NCI-H446 (cell line): ENCODE measurements around the gene ACY1.
A peak's percentile ranks its signal among the peaks of the same experiment; 100 is the strongest.

Source experiments
- DNase-seq, 2 experiments: peaks; one replicate each; lab custom pipeline; 2025; lab: John Stamatoyannopoulos, UW

The ACY1 gene

DNA sequence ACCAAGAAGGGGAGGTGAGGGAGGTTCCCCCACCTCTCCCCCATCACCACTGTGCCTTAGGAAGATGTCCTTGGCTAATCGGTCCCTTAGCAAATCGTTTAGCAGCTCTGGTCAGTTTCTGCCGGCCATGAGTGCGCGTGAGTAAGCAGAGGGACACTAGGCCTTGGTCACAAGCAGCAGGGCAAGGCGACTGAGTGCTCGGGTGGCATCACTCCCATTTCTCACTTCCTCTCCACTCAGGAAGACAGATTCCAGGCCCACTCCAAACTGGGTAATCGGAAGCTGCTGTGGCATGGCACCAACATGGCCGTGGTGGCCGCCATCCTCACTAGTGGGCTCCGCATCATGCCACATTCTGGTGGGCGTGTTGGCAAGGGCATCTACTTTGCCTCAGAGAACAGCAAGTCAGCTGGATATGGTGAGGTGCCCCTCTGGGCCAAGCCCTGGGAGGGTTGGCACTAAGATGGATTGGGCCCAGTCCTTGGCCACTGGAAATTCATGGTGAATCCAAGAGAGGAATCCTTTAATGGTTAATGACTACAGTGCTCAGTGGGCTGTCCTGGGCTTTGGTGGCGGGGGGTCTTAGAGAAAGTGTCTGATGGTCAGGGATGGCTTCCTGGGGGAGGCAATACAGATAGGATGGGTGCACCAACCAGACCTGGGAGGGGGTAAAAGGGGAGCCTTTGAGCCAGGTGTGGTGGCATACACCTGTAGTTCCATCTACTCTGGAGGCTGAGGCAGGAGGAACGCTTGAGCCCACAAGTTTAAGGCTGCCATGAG, 37.2 kb upstream of the ACY1 start:
- no peak for DNase-seq

DNA sequence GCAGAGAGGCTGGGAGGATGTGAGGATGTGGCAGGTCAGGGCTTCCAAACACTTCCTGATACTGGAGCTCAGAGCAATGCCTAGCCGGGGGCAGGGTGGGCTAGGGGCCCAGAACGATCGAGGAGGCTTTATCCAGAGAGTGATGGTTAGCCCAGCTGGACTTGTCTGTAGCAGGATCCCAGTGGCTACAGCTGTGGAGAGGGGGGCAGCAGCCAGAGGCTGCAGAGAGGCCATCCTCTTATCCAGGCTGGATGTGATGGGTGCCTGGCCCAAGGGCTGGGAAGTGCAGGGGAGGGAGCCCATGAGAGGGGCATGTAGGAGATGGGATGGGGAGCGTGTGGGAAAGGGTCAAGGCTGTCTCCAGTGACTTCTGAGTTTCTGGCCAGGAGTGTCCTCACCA, 36.5 kb upstream of the ACY1 start:
- no peak for DNase-seq

DNA sequence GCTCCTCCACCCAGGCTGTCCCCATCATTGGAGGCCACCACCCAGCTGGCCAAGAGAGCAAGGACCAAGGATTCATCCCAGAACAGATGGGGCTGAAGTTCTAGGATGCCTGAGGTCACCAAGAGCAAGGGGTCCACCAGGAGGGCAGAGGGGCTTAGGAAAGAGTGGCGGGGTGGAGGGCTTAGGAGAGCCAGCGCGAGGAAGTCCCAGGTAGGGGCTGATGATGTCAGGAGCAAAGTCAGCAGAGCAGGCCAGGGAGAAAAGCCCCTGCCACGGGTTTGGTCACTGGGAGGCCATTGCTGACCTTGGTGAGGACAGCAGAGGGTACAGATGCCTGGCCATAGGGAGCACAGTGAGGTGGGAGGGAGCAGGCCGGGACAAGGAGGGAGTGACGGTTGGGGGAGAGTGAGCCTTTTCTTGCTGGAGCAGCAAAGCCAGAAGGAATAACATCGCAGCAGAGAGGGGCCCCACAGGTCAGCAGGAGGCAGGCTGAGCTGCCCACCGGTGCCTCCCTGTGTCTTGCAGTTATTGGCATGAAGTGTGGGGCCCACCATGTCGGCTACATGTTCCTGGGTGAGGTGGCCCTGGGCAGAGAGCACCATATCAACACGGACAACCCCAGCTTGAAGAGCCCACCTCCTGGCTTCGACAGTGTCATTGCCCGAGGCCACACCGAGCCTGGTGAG, 36.0 kb upstream of the ACY1 start:
- no peak for DNase-seq

DNA sequence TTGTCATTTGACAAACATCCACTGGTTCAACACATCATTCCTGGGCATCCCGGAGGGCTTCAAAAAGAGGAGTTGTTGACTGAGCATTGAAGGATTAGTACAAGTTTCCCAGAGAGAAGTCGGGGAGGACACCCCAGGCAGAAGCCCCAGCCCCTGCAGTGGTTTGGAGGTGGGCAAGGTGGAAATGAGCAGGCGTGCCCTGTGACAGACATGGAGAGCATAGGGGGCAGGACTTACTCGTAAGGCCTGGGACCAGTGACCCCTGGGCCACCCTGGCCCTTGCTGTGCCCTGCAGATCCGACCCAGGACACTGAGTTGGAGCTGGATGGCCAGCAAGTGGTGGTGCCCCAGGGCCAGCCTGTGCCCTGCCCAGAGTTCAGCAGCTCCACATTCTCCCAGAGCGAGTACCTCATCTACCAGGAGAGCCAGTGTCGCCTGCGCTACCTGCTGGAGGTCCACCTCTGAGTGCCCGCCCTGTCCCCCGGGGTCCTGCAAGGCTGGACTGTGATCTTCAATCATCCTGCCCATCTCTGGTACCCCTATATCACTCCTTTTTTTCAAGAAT, 35.2 kb upstream of the ACY1 start:
- DNase-seq, result no peak

DNA sequence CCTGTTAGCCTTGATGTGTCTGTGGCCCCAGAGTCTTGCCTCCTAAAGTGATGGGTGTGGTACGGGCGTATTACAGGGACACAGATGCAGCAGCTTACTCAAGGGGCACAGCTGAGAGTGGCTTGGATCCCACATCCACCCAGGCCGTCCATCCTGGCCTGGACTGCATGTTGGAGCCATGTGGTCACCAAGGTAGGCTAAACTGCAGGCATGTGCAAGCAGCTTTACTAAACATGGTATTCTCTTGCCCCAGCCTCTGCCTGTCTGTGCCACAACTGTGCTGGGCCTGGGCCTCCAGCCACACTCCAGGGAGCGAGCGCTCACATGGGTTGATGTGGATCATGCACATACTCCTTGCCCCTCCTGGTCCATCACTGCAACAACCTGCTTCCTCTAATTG, 34.2 kb upstream of the ACY1 start:
- no peak for DNase-seq

DNA sequence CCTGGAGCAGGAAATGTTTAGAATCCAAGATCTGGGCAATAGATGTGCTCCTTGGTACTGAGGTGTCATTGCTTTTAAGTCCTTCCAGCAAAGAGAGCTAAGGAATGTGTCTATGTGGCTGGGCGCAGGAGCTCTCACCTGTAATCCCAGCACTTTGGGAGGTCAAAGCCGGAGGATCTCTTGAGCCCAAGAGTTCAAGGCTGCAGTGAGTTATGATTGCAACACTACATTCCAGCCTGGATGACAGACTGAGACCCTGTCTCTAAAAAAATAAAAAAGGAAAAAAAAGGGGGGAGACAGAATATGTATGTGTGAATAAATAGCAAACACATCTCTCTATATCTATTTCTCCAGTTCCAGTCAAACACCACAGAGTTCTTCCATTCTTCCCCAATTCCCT, 32.4 kb upstream of the ACY1 start:
- DNase-seq, result no peak

DNA sequence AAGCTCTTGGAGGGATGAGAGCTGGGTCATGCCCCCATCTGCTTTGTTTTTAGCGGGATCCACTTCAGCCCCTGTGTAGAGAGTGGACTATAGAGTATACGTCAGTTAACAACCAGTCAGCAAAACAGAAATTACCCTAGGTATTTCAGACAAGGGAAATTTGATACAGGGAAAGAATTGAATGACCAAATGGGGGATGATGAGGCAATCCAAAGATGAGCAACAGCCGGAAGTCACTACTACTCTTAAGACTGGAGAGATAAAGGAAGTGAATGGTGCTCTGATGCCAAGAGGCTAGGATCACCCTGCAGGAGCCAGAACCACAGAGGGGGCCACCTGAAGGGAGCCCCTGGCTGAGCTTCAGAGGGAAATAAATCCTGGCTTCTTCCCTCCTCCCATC, 29.9 kb upstream of the ACY1 start:
- DNase-seq, result no peak

DNA sequence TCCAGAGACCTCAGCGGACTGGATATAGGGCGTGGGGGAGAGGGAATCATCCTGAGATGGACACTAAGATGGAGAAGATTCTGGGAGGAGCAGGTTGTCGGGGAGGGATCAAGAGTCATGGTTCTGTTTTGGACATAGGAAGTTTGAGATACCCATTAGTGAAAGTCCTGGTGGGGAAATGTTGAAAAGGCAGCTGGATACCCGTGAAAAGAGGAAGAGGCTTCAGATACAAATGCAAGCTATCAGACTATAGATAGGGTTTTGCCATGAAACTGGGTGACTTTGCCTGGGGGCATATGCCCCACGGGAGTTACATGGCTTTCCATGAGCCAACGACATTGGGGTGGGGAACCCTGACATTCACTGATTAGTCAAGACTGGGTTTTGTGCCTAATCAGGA, 29.2 kb upstream of the ACY1 start:
- DNase-seq, result no peak

DNA sequence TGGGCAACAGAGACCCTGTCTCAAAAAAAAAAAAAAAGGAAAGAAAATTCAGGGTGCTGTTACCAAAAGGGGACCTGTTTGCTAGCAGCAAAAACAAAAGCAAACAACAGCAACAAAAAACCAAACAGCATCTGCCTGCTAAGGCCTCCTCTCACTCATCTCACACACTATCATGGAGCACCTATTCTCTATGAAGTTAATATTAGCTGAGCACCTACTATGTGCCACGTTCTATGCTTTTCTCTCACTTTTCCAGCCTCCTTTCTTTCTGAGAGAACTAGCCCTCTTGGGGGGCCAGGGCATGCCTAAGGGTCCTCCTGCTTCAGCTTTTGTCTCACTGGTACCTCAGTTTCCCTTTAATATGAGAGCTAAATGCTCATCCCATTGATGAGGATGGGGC, 28.6 kb upstream of the ACY1 start:
- no peak for DNase-seq

DNA sequence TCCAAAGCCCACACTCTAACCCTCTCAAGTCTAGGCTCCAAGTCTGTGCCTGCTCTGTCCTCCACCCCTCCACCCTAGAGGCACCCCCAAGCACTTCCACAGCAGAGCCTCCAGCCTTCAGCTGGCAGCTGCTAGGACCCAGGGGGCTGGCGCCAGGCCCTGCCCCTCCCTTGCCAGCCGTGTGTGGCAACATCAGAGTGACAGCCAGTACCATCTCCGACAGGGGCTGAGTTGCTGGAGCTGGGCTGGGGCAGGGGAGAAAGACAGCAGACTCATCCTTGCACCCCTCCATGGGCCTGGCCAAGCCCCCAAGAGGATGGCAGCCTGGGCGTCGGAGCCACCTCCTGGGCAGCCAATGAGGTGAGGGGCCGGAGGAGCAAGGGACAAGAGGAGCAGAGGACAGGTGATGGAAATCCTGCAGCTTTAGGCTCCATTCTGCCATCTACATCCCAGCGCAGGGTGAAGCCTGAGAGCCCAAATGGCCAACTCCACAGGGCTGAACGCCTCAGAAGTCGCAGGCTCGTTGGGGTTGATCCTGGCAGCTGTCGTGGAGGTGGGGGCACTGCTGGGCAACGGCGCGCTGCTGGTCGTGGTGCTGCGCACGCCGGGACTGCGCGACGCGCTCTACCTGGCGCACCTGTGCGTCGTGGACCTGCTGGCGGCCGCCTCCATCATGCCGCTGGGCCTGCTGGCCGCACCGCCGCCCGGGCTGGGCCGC, 28.0 kb upstream of the ACY1 start, which contains the start of gene GPR62:
TSS of gene GPR62 (plus strand) at position 207 of the 718 bp plus-strand sequence. CDS start at position 479, 272 bp downstream.
- DNase-seq, result no peak

DNA sequence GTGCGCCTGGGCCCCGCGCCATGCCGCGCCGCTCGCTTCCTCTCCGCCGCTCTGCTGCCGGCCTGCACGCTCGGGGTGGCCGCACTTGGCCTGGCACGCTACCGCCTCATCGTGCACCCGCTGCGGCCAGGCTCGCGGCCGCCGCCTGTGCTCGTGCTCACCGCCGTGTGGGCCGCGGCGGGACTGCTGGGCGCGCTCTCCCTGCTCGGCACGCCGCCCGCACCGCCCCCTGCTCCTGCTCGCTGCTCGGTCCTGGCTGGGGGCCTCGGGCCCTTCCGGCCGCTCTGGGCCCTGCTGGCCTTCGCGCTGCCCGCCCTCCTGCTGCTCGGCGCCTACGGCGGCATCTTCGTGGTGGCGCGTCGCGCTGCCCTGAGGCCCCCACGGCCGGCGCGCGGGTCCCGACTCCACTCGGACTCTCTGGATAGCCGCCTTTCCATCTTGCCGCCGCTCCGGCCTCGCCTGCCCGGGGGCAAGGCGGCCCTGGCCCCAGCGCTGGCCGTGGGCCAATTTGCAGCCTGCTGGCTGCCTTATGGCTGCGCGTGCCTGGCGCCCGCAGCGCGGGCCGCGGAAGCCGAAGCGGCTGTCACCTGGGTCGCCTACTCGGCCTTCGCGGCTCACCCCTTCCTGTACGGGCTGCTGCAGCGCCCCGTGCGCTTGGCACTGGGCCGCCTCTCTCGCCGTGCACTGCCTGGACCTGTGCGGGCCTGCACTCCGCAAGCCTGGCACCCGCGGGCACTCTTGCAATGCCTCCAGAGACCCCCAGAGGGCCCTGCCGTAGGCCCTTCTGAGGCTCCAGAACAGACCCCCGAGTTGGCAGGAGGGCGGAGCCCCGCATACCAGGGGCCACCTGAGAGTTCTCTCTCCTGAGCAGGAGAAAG, 27.2 kb upstream of the ACY1 start:
- no peak for DNase-seq

DNA sequence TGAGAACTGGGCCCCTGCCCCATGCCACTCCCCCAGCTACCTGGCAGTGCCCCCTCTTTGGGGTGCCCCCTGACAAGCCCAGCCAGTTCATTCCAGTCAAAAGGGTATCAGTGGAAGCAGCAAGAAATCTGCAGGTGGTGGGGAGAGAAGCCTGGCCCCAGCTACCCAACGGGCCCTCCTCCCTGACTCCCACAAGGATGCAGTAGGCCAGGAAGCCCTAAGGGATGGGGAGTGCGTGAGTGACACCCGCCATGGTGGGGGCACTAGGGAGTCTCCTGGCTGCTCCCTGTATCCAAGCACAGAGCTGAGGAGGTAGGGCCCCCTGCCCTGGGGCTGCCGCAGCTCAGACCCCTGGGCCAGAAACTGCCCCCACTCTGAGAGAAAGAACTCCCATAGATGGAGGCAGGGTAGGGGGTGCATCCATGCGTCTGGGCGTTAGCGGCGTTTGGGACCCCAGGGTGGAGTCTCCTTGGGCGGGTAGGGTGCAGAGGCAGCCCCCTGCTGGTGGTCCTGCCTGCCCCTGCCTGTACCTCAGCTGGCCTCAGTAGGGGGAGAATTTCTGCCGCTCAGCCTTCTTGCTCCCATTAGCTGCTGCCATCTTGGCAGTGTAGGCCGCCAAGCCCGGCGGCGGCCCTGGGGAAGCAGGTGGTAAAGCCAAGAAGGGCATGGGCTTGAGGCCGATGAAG, 25.7 kb upstream of the ACY1 start:
- DNase-seq, result no peak

DNA sequence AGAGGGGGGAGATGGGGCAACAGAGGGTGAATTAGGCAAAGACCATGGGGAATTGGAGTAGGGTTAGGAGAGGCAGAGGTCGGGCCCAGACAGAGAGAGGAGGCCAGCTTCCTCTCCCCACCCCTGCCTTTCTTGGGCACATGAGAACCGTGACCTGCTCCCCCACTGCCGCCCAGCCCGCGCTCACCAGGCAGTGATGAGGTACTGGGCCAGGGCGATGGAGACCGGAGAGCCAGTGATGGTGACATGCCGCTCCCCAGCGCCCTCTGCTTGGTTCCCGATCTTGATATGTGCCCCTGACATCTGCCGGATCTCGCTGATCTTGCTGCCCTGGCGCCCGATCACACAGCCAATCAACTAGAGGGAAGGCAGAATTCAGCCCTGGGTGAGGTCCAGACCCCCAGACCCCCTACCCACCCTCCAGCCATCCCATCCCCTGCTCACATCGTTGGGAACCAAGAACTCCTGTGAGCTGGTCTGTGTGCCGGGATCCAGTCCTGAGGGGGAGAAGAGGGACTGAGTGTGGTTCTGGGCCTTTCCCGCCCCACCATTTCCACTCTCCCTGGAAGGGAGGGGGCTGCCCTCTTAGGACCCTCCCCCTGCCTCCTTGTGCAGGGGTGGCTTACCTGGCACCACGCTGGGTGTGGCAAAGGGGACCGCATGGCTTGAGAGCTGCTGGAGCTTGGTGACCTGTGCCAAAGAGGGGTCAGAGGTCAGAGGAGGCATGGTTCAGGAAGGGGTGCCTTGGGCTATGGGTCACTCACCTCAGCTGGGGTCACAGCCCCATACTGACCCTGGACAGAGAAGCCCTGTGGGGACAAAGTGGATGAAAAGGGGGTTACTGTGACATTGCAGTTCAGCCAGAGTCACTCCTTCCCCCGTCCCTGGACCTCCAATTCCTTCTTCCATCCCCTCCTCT, 24.5 kb upstream of the ACY1 start:
- no peak for DNase-seq

DNA sequence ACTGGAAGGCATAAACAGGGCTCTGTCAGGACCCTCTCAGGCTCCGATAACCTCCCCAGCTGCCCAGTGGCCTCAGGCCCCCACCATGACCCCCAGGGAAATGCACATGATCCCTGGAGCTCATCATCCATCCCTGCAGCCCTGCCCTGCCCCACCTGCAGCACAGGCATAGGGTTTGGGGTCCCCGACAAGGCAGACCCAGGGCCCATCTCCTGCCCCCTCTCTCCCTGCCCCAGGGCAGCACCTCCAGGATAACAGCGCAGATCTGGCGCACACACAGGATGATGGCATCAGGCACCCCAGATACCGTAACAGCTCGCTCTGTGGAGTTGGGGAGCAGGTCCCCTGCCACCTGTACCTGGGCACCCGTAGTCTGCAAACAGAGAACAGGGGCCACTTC, 23.7 kb upstream of the ACY1 start:
- no peak for DNase-seq

DNA sequence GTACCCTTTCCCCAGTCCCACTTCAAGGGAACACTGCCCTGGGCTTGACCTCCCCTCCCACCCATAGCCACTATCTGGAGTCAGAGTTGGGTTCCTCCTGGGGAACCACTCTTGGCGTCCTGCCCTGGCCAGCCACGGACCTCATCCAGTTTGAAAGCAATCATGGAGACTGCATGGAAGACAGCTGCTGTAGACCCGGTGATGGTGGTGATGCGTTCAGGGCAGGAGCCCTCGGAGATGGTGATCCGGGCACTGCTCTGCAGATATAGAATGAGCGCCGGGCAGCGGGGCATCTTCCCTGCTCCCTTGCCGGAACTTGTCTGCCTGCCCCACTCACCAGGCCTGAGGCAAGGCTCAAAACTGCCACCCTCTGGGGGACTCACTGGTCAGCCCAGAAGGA, 22.9 kb upstream of the ACY1 start:
- DNase-seq, result no peak

DNA sequence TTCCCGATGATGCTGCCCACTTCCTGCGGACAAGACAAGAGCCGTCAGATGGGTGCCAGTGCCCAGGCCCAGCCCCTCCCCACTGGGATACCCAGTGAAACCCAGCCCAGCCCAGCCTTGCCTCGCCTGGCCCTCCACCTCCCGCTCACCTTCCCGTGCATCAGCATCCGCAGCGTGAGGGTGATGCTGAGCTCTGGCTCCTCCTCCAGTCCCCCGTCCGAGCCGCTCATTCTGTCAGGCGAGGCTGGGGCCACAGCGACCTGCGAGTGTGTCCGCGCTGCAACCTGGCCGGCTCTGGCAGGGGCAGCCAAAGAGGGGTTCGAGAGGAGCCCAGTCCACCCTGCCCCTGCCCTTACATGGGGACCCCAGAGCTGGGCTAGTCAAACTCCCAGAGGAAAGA, 22.3 kb upstream of the ACY1 start:
- DNase-seq, result no peak

DNA sequence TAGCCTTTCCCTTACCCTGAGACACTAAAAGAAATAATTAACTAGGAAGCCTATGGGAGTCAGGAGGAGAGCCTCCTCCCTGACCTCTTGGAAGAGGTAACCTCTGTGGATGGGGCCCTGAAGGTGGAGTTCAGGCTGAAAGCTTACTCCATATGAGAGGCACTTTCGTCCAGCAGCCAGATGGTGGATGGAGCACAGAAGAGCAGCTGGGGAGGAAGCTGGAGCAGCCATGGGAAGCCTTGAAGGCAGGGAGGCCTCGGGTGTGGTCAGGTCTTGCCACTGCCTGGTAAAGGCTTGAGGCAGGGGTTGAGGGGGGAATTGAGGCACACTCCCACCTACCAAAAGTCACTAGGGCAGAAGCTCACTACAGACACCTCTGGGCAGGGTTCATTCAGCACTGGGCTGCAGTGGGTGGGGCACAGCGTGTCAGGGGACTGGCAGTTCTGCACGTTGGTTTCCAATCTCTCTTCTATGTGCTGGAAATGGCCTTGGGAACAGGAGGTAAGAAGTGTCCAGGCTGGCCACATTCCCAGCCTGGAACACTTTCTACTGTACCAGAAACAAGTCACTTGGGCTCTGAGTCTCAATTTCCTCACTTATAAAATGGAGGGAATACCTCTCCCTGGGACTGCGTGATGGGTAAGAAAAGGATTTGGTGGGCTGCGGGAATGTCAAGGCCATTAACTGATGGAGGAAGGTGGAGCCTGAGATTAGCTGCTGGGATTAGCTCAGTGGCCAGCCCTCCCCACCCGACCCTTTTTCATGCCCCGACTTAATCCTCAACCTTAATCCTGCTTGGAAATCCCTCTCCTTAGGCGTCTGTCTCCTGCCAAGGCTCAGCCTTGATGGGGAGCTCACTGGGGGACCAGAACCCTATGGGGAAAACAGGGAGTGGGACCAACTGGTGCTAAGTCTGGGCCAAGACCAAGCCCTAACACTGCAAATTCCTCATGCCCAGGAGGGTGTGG, 21.4 kb upstream of the ACY1 start:
- no peak for DNase-seq

DNA sequence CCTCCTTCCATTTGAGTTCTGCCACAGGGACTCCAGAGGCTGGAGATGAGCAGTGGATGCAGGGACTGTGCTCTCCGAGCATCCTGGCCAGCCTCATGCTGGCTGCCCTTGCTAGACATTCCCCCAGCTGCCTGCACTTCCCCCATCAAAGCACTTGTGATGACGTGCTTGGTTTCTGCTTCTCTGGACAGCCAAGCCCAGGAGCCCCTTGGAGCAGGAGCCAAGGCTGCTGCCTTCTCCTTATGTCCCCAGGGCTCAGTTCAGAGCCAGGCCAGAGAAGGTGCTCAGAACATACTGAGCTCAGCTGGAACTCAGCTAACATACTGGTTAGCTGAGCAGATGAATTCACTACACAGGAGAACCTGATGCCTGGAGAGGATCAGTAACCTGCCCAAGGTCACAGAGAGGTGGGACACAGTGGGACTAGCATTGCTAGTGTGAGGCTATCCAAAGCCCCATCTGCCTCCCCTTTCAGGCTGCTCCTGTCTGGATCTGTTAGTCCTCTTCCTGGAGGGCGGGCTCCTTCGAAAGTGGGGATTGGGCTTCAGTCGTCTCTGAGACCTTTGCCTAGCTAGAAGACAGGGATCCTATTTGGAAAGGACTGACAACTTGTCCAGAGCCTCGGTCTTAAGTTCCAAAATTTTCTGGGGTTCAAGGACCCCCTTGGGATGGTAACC, 20.3 kb upstream of the ACY1 start:
- peak in 1 of 2 experiments; percentile 31 for DNase-seq
